Measurements from ENCODE around the gene FPGS.

GRCh38 chr9:127809002-127809539 lies 6.4 kb downstream of the FPGS start:
- TF ChIP-seq CTCF (IDR thresholded peaks at IDR 0.05; ENCODE audit: low read depth, low read length, poor library complexity, severe bottlenecking) = no peak
- no peak for TF ChIP-seq EZH2phosphoT487 (IDR thresholded peaks at IDR 0.05; ENCODE audit: borderline replicate concordance, low read length)

Data from DOHH2 (cell line).